Naive thymus-derived CD4-positive, alpha-beta T cell (primary cell): ENCODE data around the gene LRCOL1. TPM values are rescaled to one million over a fixed set of nuclear protein-coding genes. Genes with fewer than 3 reads are reported as not detected.

Source experiments
- ATAC-seq: fragments of 150-1000 bp; cut with Tn5 transposase; 2 replicates; pipeline ENCODE4 v1.10.0; 2021; ENCODE audit warnings: mild to moderate bottlenecking, moderate library complexity
- CTCF ChIA-PET: fragments of 350-600 bp; sonication (Branson Sonifier 250); formaldehyde crosslinking; loops from one replicate; lab custom pipeline; 2021; ENCODE audit warnings: antibody characterized with exemption; lab: Charles Lee
- POLR2A ChIA-PET: fragments of 350-600 bp; sonication (Branson Sonifier 250); formaldehyde crosslinking; loops from one replicate; lab custom pipeline; 2021; ENCODE audit warnings: antibody characterized with exemption, inconsistent platforms; lab: Charles Lee
- DNase-seq, 9 donors: peaks; one replicate each; pipeline versions ENCODE4 v3.0.0 to v3.0.0-alpha.2; 2020 to 2022; ENCODE audit warnings: mixed read lengths in 1 of 9
- H3K27ac ChIP-seq: one replicate; pipeline ENCODE4 v1.7.0; 2013; ENCODE audit warnings: mild to moderate bottlenecking, low read depth, low read length, moderate library complexity
- H3K27me3 ChIP-seq, 2 donors: one replicate each; pipeline ENCODE4 v1.7.0; 2013; ENCODE audit warnings: low read length in 2 of 2, mild to moderate bottlenecking in 2 of 2, moderate library complexity in 2 of 2; ENCODE audit not compliant: control insufficient read depth in 2 of 2, insufficient read depth in 2 of 2
- H3K36me3 ChIP-seq, 3 experiments: 1 replicate in 2 of 3; 2 replicates in 1 of 3; pipeline ENCODE4 v1.7.0; 2013; ENCODE audit warnings: low read length in 3 of 3, mild to moderate bottlenecking in 3 of 3, moderate library complexity in 1 of 3; ENCODE audit not compliant: insufficient read depth in 3 of 3, control insufficient read depth in 2 of 3
- H3K4me1 ChIP-seq, 2 donors: one replicate each; pipeline ENCODE4 v1.7.0; 2013; ENCODE audit warnings: low read length in 2 of 2, mild to moderate bottlenecking in 2 of 2, moderate library complexity in 1 of 2; ENCODE audit not compliant: control insufficient read depth in 2 of 2, insufficient read depth in 2 of 2
- H3K4me3 ChIP-seq: 2 replicates; pipeline ENCODE4 v1.7.0; 2013; ENCODE audit warnings: mild to moderate bottlenecking, low read length
- H3K9me3 ChIP-seq, 3 experiments: 1 replicate in 2 of 3; 2 replicates in 1 of 3; pipeline ENCODE4 v1.7.0; 2013; ENCODE audit warnings: low read length in 3 of 3; ENCODE audit not compliant: control insufficient read depth in 2 of 3
- H3K27ac Mint-ChIP-seq, 9 donors: one replicate each; pipeline ENCODE4 v1.8.0; 2020 to 2022; ENCODE audit warnings: mixed read lengths in 9 of 9, mild to moderate bottlenecking in 8 of 9, moderate library complexity in 5 of 9, inconsistent platforms in 2 of 9
- H3K27me3 Mint-ChIP-seq, 5 donors: one replicate each; pipeline ENCODE4 v1.8.0; 2021 to 2022; ENCODE audit warnings: mixed read lengths in 5 of 5, mild to moderate bottlenecking in 1 of 5
- H3K36me3 Mint-ChIP-seq, 5 donors: one replicate each; pipeline ENCODE4 v1.8.0; 2020 to 2022; ENCODE audit warnings: mixed read lengths in 5 of 5, mild to moderate bottlenecking in 3 of 5, inconsistent platforms in 1 of 5
- H3K4me1 Mint-ChIP-seq, 7 donors: one replicate each; pipeline ENCODE4 v1.8.0; 2020 to 2022; ENCODE audit warnings: mixed read lengths in 7 of 7, mild to moderate bottlenecking in 3 of 7, inconsistent platforms in 1 of 7
- H3K4me3 Mint-ChIP-seq, 10 donors: one replicate each; pipeline ENCODE4 v1.8.0; 2020 to 2022; ENCODE audit warnings: mild to moderate bottlenecking in 10 of 10, mixed read lengths in 10 of 10, moderate library complexity in 6 of 10, inconsistent platforms in 2 of 10
- H3K9me3 Mint-ChIP-seq, 11 donors: one replicate each; pipeline ENCODE4 v1.8.0; 2020 to 2022; ENCODE audit warnings: mixed read lengths in 11 of 11, mild to moderate bottlenecking in 4 of 11, inconsistent platforms in 1 of 11, moderate library complexity in 1 of 11
- intact Hi-C, 2 donors: fragments of 100-400 bp; cut with micrococcal nuclease; formaldehyde crosslinking; loops; one replicate each; pipeline ENCODE4 v1.15.1; 2023
- polyA plus RNA-seq, 2 donors: library from polyadenylated mRNA; unstranded; fragments of 300-500 nt; fragmentation: Illumina TruSeq; gene quantifications; one replicate each; pipeline ENCODE4 v1.2.3, GENCODE V29; 2021
- total RNA-seq, 6 experiments: library from RNA in 5 of 6; stranded (reverse) in 5 of 6; gene quantifications; 1 replicate in 5 of 6; 2 replicates in 1 of 6; pipeline ENCODE4 v1.2.3 and lab custom pipeline; 2021 to 2026

The LRCOL1 gene
- total and polyA plus RNA-seq, 7 experiments from 2014 or later = not detected

- Histone ChIP-seq H3K9me3 (peaks cover 0 to 7% (median 0%) of the 10 kb centered on the region in 3 experiments), H3K4me3 (no peak overlapping the region), H3K36me3 (no peaks in the 10 kb centered on the region), H3K27me3 (no peaks in the 10 kb centered on the region), H3K27ac (no peak overlapping the region), H3K4me1 (peaks cover 0 to 10% of the 10 kb centered on the region in 2 donors)
- peaks cover 0 to 9% (median 5%) of the 10 kb centered on the region in 7 donors for H3K4me1 Mint-ChIP-seq
- H3K9me3 Mint-ChIP-seq = peaks cover 0 to 5% (median 1%) of the 10 kb centered on the region in 11 donors
- no peaks in the 10 kb centered on the region for H3K36me3 Mint-ChIP-seq
- H3K27me3 Mint-ChIP-seq = peaks cover 22 to 53% (median 48%) of the 10 kb centered on the region in 5 donors
- no peak for ATAC-seq
- ChIA-PET POLR2A (no interaction called here), CTCF (no interaction called here)
- H3K27ac Mint-ChIP-seq = no peak overlapping the region
- peak overlapping the region in 1 of 10 donors; percentile 12 for H3K4me3 Mint-ChIP-seq
- intact Hi-C loops = no loop called here
- DNase-seq = no peak
Measured at GRCh38 chr12:132608231-132609171, 1.9 kb downstream of the LRCOL1 start.

- Histone ChIP-seq H3K27me3 (no peaks in the 10 kb centered on the region), H3K36me3 (no peaks in the 10 kb centered on the region), H3K9me3 (peaks cover 0 to 7% (median 0%) of the 10 kb centered on the region in 3 experiments), H3K27ac (no peak overlapping the region), H3K4me1 (peaks cover 0 to 10% of the 10 kb centered on the region in 2 donors), H3K4me3 (no peak overlapping the region)
- Mint-ChIP-seq H3K4me3 (no peak overlapping the region), H3K27me3 (peaks cover 30 to 63% (median 58%) of the 10 kb centered on the region in 5 donors), H3K27ac (no peak overlapping the region), H3K9me3 (peaks cover 0 to 5% (median 1%) of the 10 kb centered on the region in 11 donors), H3K36me3 (peaks cover 0 to 4% (median 0%) of the 10 kb centered on the region in 5 donors), H3K4me1 (peaks cover 0 to 9% (median 6%) of the 10 kb centered on the region in 7 donors)
- ATAC-seq (no peak), DNase-seq (no peak)
- CTCF ChIA-PET = no interaction called here
- POLR2A ChIA-PET = no interaction called here
- intact Hi-C loops = no loop called here
Measured at GRCh38 chr12:132606927-132607326, 3.5 kb downstream of the LRCOL1 start.

GRCh38 chr12:132606466-132606865, 3.9 kb downstream of the LRCOL1 start:
- no peak overlapping the region for H3K27ac ChIP-seq
- peaks cover 0 to 3% (median 0%) of the 10 kb centered on the region in 3 experiments for H3K9me3 ChIP-seq
- Mint-ChIP-seq H3K9me3 (peaks cover 0 to 4% (median 0%) of the 10 kb centered on the region in 11 donors), H3K27ac (peak overlapping the region in 1 of 9 donors; percentile 63), H3K4me3 (no peak overlapping the region), H3K36me3 (peaks cover 0 to 4% (median 0%) of the 10 kb centered on the region in 5 donors), H3K4me1 (peaks cover 0 to 9% (median 6%) of the 10 kb centered on the region in 7 donors), H3K27me3 (peaks cover 28 to 62% (median 58%) of the 10 kb centered on the region in 5 donors)
- intact Hi-C loops = no loop called here
- H3K36me3 ChIP-seq = no peaks in the 10 kb centered on the region
- DNase-seq = no peak
- CTCF ChIA-PET = no interaction called here
- H3K27me3 ChIP-seq = no peaks in the 10 kb centered on the region
- H3K4me1 ChIP-seq = peaks cover 0 to 10% of the 10 kb centered on the region in 2 donors
- no peak overlapping the region for H3K4me3 ChIP-seq
- POLR2A ChIA-PET = no interaction called here
- ATAC-seq = no peak

GRCh38 chr12:132605892-132606291, 4.5 kb downstream of the LRCOL1 start:
- Mint-ChIP-seq H3K36me3 (peaks cover 0 to 4% (median 0%) of the 10 kb centered on the region in 5 donors), H3K4me1 (peaks cover 0 to 12% (median 9%) of the 10 kb centered on the region in 7 donors), H3K27ac (no peak overlapping the region), H3K4me3 (no peak overlapping the region), H3K9me3 (peaks cover 0 to 3% (median 0%) of the 10 kb centered on the region in 11 donors), H3K27me3 (peaks cover 30 to 60% (median 57%) of the 10 kb centered on the region in 5 donors)
- ATAC-seq (no peak), DNase-seq (no peak)
- Histone ChIP-seq H3K27ac (no peak overlapping the region), H3K36me3 (no peaks in the 10 kb centered on the region), H3K27me3 (no peaks in the 10 kb centered on the region), H3K9me3 (no peaks in the 10 kb centered on the region), H3K4me3 (no peak overlapping the region), H3K4me1 (peaks cover 0 to 10% of the 10 kb centered on the region in 2 donors)
- CTCF ChIA-PET = no interaction called here
- intact Hi-C loops = no loop called here
- POLR2A ChIA-PET = no interaction called here

GRCh38 chr12:132604668-132605441, 5.5 kb downstream of the LRCOL1 start:
- no peak for DNase-seq
- ChIA-PET POLR2A (no interaction called here), CTCF (interaction anchor here (0.6 kb wide), 1 partner anchor 43 kb away, joined by 6 read pairs; no protein-coding TSS in a partner anchor)
- H3K4me3 Mint-ChIP-seq = peak overlapping the region in 1 of 10 donors; percentile 71
- Histone ChIP-seq H3K4me3 (no peak overlapping the region), H3K4me1 (peaks cover 0 to under 1% of the 10 kb centered on the region in 2 donors), H3K9me3 (no peaks in the 10 kb centered on the region), H3K27ac (no peak overlapping the region), H3K36me3 (no peaks in the 10 kb centered on the region), H3K27me3 (no peaks in the 10 kb centered on the region)
- H3K36me3 Mint-ChIP-seq = peaks cover 0 to 4% (median 0%) of the 10 kb centered on the region in 5 donors
- peaks cover 30 to 60% (median 52%) of the 10 kb centered on the region in 5 donors for H3K27me3 Mint-ChIP-seq
- peaks cover 5 to 13% (median 11%) of the 10 kb centered on the region in 7 donors for H3K4me1 Mint-ChIP-seq
- intact Hi-C loops = no loop called here
- ATAC-seq = no peak
- no peaks in the 10 kb centered on the region for H3K9me3 Mint-ChIP-seq
- no peak overlapping the region for H3K27ac Mint-ChIP-seq

- intact Hi-C loops = no loop called here
- Histone ChIP-seq H3K27me3 (no peaks in the 10 kb centered on the region), H3K4me1 (no peaks in the 10 kb centered on the region), H3K36me3 (no peaks in the 10 kb centered on the region), H3K27ac (no peak overlapping the region), H3K4me3 (no peak overlapping the region), H3K9me3 (no peaks in the 10 kb centered on the region)
- POLR2A ChIA-PET = no interaction called here
- Mint-ChIP-seq H3K4me1 (peaks cover 5 to 19% (median 12%) of the 10 kb centered on the region in 7 donors), H3K36me3 (peaks cover 0 to 4% (median 0%) of the 10 kb centered on the region in 5 donors), H3K9me3 (no peaks in the 10 kb centered on the region), H3K27ac (no peak overlapping the region), H3K4me3 (no peak overlapping the region), H3K27me3 (peaks cover 29 to 63% (median 46%) of the 10 kb centered on the region in 5 donors)
- DNase-seq = no peak
- ATAC-seq = no peak
- CTCF ChIA-PET = no interaction called here
Measured at GRCh38 chr12:132604151-132604618, 6.2 kb downstream of the LRCOL1 start.
